ENCODE data around the gene FAM25A. TPM values are rescaled to one million over a fixed set of nuclear protein-coding genes. Genes with fewer than 3 reads are reported as not detected.
A peak's percentile ranks its signal among the peaks of the same experiment; 100 is the strongest.

FAM25A gene
- total and polyA plus RNA-seq, 2 donors (not counting 3 experiments of a cell fraction or from before 2014, with no cell fraction given): not detected

- BruUV-seq (replicated peaks): no TSS peak
- Histone ChIP-seq H3K9ac (replicated peaks; ENCODE audit: extremely low read depth, insufficient read depth, low read length) (no peak overlapping the region), H3K36me3 (ENCODE audit: control insufficient read depth in 2 of 2, extremely low read depth in 1 of 2, insufficient read depth in 2 of 2, low read length in 2 of 2) (no peaks in the 10 kb centered on the region), H4K20me1 (replicated peaks; ENCODE audit: control insufficient read depth, extremely low read depth, insufficient read depth, low read length) (no peaks in the 10 kb centered on the region), H3K27ac (ENCODE audit: insufficient read depth, low read depth, low read length) (no peak overlapping the region), H3K9me1 (replicated peaks; ENCODE audit: control insufficient read depth, extremely low read depth, insufficient read depth, low read length) (no peaks in the 10 kb centered on the region), H3K4me3 (replicated peaks in 1 of 3; ENCODE audit: insufficient read depth in 1 of 3, low read depth in 1 of 3, low read length in 3 of 3) (no peak overlapping the region), H3K79me2 (ENCODE audit: control insufficient read depth, insufficient read depth, low read length) (no peaks in the 10 kb centered on the region), H3K27me3 (ENCODE audit: control insufficient read depth in 2 of 2, insufficient read depth in 2 of 2, low read length in 2 of 2) (peaks cover 2 to 12% of the 10 kb centered on the region in 2 experiments), H3K9me3 (replicated peaks; ENCODE audit: control insufficient read depth, insufficient read depth, low read length) (no peaks in the 10 kb centered on the region), H3K4me2 (ENCODE audit: insufficient read depth, low read length) (no peak overlapping the region), H2AFZ (ENCODE audit: low read depth, low read length) (no peak overlapping the region), H3K4me1 (ENCODE audit: control insufficient read depth, extremely low read depth, insufficient read depth, low read length) (no peaks in the 10 kb centered on the region)
- intact Hi-C loops (cut with micrococcal nuclease) (no loop called here), dilution Hi-C loops (cut with MboI; ENCODE audit: extremely low pct_ligation_motif_present, low sequenced_read_pairs) (no loop called here)
- peak; percentile 33 for FAIRE-seq
- no peak for DNase-seq (ENCODE audit: low read depth, low spot score)
- CTCF ChIA-PET: interaction anchor here (1.2 kb wide), 1 partner anchor 9 kb away, joined by 3 read pairs; no protein-coding TSS in a partner anchor
- TF ChIP-seq CTCF (IDR thresholded peaks at IDR 0.05; ENCODE audit: extremely low read depth in 1 of 2, insufficient read depth in 1 of 2, low read depth in 1 of 2, low read length in 2 of 2) (no peak), FOS (IDR thresholded peaks at IDR 0.05; ENCODE audit: borderline replicate concordance, insufficient read depth, low read length) (no peak), EZH2 (IDR thresholded peaks at IDR 0.05; ENCODE audit: borderline replicate concordance, low read depth, low read length, severe bottlenecking) (no peak), GATA2 (IDR thresholded peaks at IDR 0.05; ENCODE audit: insufficient read depth, insufficient read length, low read depth, low read length) (no peak), POLR2AphosphoS5 (IDR thresholded peaks at IDR 0.05; ENCODE audit: insufficient read depth, low read depth, low read length) (no peak), POLR2A (IDR thresholded peaks at IDR 0.05; ENCODE audit: low read depth, low read length) (no peak)
- POLR2A ChIA-PET: no interaction called here
Measured at GRCh38 chr10:87036623-87037022, 16.5 kb downstream of the FAM25A start.
